SK-N-SH (cell line): ENCODE results near the gene DCUN1D5. TPM values are rescaled to one million over a fixed set of nuclear protein-coding genes. Genes with fewer than 3 reads are reported as not detected.

Experiments used
- CTCF ChIA-PET: fragments of 300-600, 350-600 bp; formaldehyde crosslinking; extraction: SDS; loops from one replicate; lab custom pipeline; 2021; lab: Yijun Ruan, JAX
- POLR2A ChIA-PET: fragments of 350-600 bp; sonication (Branson Sonifier 250); formaldehyde crosslinking; extraction: SDS; loops from one replicate; lab custom pipeline; 2020; ENCODE audit warnings: antibody characterized with exemption, inconsistent platforms; lab: Yijun Ruan, JAX
- DNase-seq: peaks from one replicate; pipeline ENCODE4 v3.0.0; 2012
- H2AFZ ChIP-seq: fragments of 200-600 bp; sonication (generic); 2 replicates; pipeline ENCODE4 v1.8.1; 2016; ENCODE audit warnings: antibody characterized with exemption, mild to moderate bottlenecking, low read depth
- H3F3A ChIP-seq: fragments of 200-600 bp; sonication (generic); replicated peaks from 2 replicates; pipeline ENCODE3; 2016; ENCODE audit warnings: antibody characterized with exemption, mild to moderate bottlenecking; ENCODE audit not compliant: insufficient read depth
- H3K27ac ChIP-seq, 2 experiments: fragments of 200-500 bp in 1 of 2; fragments of 200-600 bp in 1 of 2; sonication (Bioruptor generic) in 1 of 2; sonication (generic), shearing (Covaris generic) in 1 of 2; 2 replicates each; pipeline versions ENCODE4 v1.5.1 to v1.6.1; 2014 to 2016; ENCODE audit warnings: low read depth in 2 of 2, inconsistent platforms in 1 of 2, low read length in 1 of 2, mild to moderate bottlenecking in 1 of 2, mixed read lengths in 1 of 2
- H3K27me3 ChIP-seq: fragments of 200-600 bp; sonication (generic), shearing (Covaris generic); 2 replicates; pipeline ENCODE4 v1.6.1; 2016; ENCODE audit warnings: mixed run types; ENCODE audit not compliant: insufficient read depth
- H3K36me3 ChIP-seq, 2 experiments: fragments of 200-500 bp in 1 of 2; fragments of 200-600 bp in 1 of 2; sonication (Bioruptor generic) in 1 of 2; sonication (generic) in 1 of 2; replicated peaks in 1 of 2; 2 replicates each; pipeline versions ENCODE3 to v1.5.1; 2014 to 2016; ENCODE audit warnings: low read length in 1 of 2, mild to moderate bottlenecking in 1 of 2; ENCODE audit not compliant: insufficient read depth in 2 of 2, control insufficient read depth in 1 of 2
- H3K4me1 ChIP-seq, 2 experiments: fragments of 200-500 bp in 1 of 2; fragments of 200-600 bp in 1 of 2; sonication (Bioruptor generic) in 1 of 2; sonication (generic), shearing (Covaris generic) in 1 of 2; 2 replicates each; pipeline versions ENCODE4 v1.5.1 to v1.6.1; 2014 to 2016; ENCODE audit warnings: low read depth in 1 of 2, low read length in 1 of 2, mixed run types in 1 of 2; ENCODE audit not compliant: insufficient read depth in 2 of 2, control insufficient read depth in 1 of 2
- H3K4me2 ChIP-seq: fragments of 200-600 bp; sonication (generic), shearing (Covaris generic); 2 replicates; pipeline ENCODE4 v1.6.1; 2017; ENCODE audit warnings: mixed run types
- H3K4me3 ChIP-seq, 2 experiments: fragments of 200-500 bp in 1 of 2; fragments of 200-600 bp in 1 of 2; sonication (Bioruptor generic) in 1 of 2; sonication (generic), shearing (Covaris generic) in 1 of 2; 2 replicates each; pipeline versions ENCODE4 v1.5.1 to v1.8.1; 2014 to 2016; ENCODE audit warnings: low read depth in 2 of 2, inconsistent platforms in 1 of 2, low read length in 1 of 2, mild to moderate bottlenecking in 1 of 2, mixed read lengths in 1 of 2, moderate library complexity in 1 of 2
- H3K79me2 ChIP-seq: fragments of 200-600 bp; sonication (generic); 2 replicates; pipeline ENCODE4 v1.8.1; 2017; ENCODE audit warnings: mild to moderate bottlenecking; ENCODE audit not compliant: insufficient read depth
- H3K9ac ChIP-seq: fragments of 200-600 bp; sonication (generic); 2 replicates; pipeline ENCODE4 v1.6.1; 2017; ENCODE audit warnings: mixed run types
- H3K9me2 ChIP-seq: fragments of 200-600 bp; sonication (generic); 2 replicates; pipeline ENCODE4 v1.6.1; 2017; ENCODE audit warnings: mixed run types
- H3K9me3 ChIP-seq: fragments of 200-600 bp; sonication (generic); 2 replicates; pipeline ENCODE4 v1.6.1; 2017; ENCODE audit warnings: mixed run types, mild to moderate bottlenecking, moderate library complexity
- H4K20me1 ChIP-seq: fragments of 200-600 bp; sonication (generic); 2 replicates; pipeline ENCODE4 v1.6.1; 2017; ENCODE audit warnings: mild to moderate bottlenecking, mixed run types; ENCODE audit not compliant: insufficient read depth
- EP300 ChIP-seq, 2 experiments: IDR thresholded peaks; 2 replicates each; pipeline versions ENCODE4 v1.4.0 to v1.6.1; 2012; ENCODE audit warnings: borderline replicate concordance in 1 of 2, low read depth in 1 of 2, low read length in 1 of 2
- FOSL2 ChIP-seq: IDR thresholded peaks from 2 replicates; pipeline ENCODE4 v1.4.0; 2012; ENCODE audit warnings: low read depth, mild to moderate bottlenecking, moderate library complexity, borderline replicate concordance
- FOXJ3 ChIP-seq: sonication (generic); formaldehyde crosslinking; IDR thresholded peaks from 2 replicates; pipeline ENCODE4 v1.5.1; 2020; ENCODE audit warnings: mild to moderate bottlenecking, missing genetic modification reagents
- FOXM1 ChIP-seq: IDR thresholded peaks from 2 replicates; pipeline ENCODE4 v1.4.0; 2012; ENCODE audit warnings: low read depth, mild to moderate bottlenecking
- JUND ChIP-seq: IDR thresholded peaks from 2 replicates; pipeline ENCODE4 v1.4.0; 2012
- MXI1 ChIP-seq: IDR thresholded peaks from 2 replicates; pipeline ENCODE4 v1.6.1; 2012; ENCODE audit warnings: mild to moderate bottlenecking, low read depth, low read length, improper control_type of control experiment
- NRF1 ChIP-seq: IDR thresholded peaks from 2 replicates; pipeline ENCODE4 v1.6.1; 2012; ENCODE audit warnings: low read depth, mild to moderate bottlenecking, low read length
- RCOR1 ChIP-seq: fragments of 150-350 bp; IDR thresholded peaks from 2 replicates; pipeline ENCODE4 v1.6.1; 2017; ENCODE audit warnings: antibody characterized with exemption, low read length
- YY1 ChIP-seq: IDR thresholded peaks from 2 replicates; pipeline ENCODE4 v1.4.0; 2012; ENCODE audit warnings: low read depth, mild to moderate bottlenecking
- WGBS: methylation state at CpG from one replicate; pipeline ENCODE4 v1.1.6; 2017; ENCODE audit warnings: low lambda C conversion rate; 5-methylcytosine and 5-hydroxymethylcytosine counted together
- polyA plus RNA-seq, 3 experiments: library from polyadenylated mRNA; depleted of rRNA; stranded (reverse); fragments of >200 nt; gene quantifications; 2 replicates each; pipeline ENCODE4 v1.2.3, GENCODE V29; 2012
- TF ChIP-seq, protein P1 (sequence below): IDR thresholded peaks from 2 replicates; pipeline ENCODE4 v1.4.0; 2012; ENCODE audit warnings: low read depth
- TF ChIP-seq, protein P2 (sequence below): IDR thresholded peaks from 2 replicates; pipeline ENCODE4 v1.4.0; 2012; ENCODE audit warnings: low read depth, borderline replicate concordance
- TF ChIP-seq, protein P3 (sequence below): fragments of 150-350 bp; IDR thresholded peaks from 2 replicates; pipeline ENCODE4 v1.6.1; 2017; ENCODE audit warnings: antibody characterized with exemption, low read length, low read depth, borderline replicate concordance
- TF ChIP-seq, protein P4 (sequence below): IDR thresholded peaks from 2 replicates; pipeline ENCODE4 v1.6.1; 2012; ENCODE audit warnings: mild to moderate bottlenecking, low read depth, low read length, moderate library complexity
- TF ChIP-seq, protein P5 (sequence below): fragments of 200-600 bp; sonication (generic); IDR thresholded peaks from 2 replicates; pipeline ENCODE4 v1.6.1; 2017; ENCODE audit warnings: antibody characterized with exemption, mild to moderate bottlenecking, moderate library complexity

DCUN1D5 gene
- polyA plus RNA-seq, 1 of the 3 experiments (the other 2 are of a cell fraction) = 33.1 TPM

DNA sequence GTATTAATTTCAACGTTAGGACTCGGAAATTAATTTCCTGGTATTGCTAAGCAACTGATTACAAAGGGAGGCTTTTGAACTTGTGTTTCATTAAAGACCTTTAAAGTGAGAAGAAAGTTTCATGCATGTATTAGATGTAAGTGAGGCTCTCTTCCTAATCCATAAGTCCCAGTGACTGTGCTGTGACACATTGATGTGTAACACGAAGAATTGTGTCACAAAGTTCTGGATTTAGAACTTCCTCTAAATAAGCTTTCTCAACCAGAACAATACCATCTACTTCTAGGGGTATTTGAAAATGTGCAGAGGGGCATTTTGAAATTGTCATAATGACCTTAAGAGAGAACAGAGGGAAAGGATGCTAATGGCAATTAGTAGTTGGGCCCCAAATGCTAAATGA is 14.4 kb downstream of the DCUN1D5 start:
- peaks cover 69 to 80% of the 10 kb centered on the region in 2 experiments for H3K36me3 ChIP-seq
- peaks cover 43% of the 10 kb centered on the region for H3K79me2 ChIP-seq
- 87% methylated on average over 3 of the region's 3 CpGs for WGBS

DNA sequence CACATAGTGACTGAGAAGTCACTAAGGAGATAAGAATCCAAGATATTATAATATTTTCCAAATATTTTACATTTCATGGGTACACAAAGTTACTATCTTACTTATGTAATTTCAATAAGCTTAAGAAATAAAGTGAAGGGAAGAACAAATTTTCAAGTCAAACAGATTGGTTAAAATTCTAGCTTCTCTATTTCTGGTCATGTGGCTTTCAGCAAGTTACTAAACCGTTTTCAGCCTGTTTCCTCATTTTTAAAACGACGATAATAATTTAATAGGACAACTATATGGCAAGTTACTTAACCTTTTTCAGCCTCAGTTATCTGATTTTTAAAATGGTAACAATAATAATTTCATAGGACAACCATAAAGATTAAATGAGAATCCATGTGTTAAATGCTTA is 15.6 kb downstream of the DCUN1D5 start:
- TF ChIP-seq, protein P1, sequence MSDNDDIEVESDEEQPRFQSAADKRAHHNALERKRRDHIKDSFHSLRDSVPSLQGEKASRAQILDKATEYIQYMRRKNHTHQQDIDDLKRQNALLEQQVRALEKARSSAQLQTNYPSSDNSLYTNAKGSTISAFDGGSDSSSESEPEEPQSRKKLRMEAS = no peak
- TF ChIP-seq YY1 (no peak), FOXJ3 (CRISPR knock-in tag) (no peak), FOXM1 (no peak), FOSL2 (no peak), JUND (no peak), RCOR1 (no peak), EP300 (IDR thresholded peaks at IDR 0.05; ENCODE audit: borderline replicate concordance in 1 of 2, low read depth in 1 of 2, low read length in 1 of 2) (no peak)
- TF ChIP-seq, protein P2, sequence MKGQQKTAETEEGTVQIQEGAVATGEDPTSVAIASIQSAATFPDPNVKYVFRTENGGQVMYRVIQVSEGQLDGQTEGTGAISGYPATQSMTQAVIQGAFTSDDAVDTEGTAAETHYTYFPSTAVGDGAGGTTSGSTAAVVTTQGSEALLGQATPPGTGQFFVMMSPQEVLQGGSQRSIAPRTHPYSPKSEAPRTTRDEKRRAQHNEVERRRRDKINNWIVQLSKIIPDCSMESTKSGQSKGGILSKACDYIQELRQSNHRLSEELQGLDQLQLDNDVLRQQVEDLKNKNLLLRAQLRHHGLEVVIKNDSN = no peak
- TF ChIP-seq, protein P3, sequence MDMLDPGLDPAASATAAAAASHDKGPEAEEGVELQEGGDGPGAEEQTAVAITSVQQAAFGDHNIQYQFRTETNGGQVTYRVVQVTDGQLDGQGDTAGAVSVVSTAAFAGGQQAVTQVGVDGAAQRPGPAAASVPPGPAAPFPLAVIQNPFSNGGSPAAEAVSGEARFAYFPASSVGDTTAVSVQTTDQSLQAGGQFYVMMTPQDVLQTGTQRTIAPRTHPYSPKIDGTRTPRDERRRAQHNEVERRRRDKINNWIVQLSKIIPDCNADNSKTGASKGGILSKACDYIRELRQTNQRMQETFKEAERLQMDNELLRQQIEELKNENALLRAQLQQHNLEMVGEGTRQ = no peak
- 95% methylated on average over 3 of the region's 3 CpGs for WGBS
- H4K20me1 ChIP-seq = no peaks in the 10 kb centered on the region
- H3K9ac ChIP-seq = no peak overlapping the region
- no peak overlapping the region for H3K4me2 ChIP-seq
- H3K27me3 ChIP-seq = no peaks in the 10 kb centered on the region
- H3K79me2 ChIP-seq = peaks cover 41% of the 10 kb centered on the region
- H3K4me3 ChIP-seq = no peak overlapping the region
- H3F3A ChIP-seq = peaks cover 9% of the 10 kb centered on the region
- no peak overlapping the region for H3K27ac ChIP-seq
- H3K9me3 ChIP-seq = no peaks in the 10 kb centered on the region
- no peak overlapping the region for H2AFZ ChIP-seq
- H3K4me1 ChIP-seq = no peaks in the 10 kb centered on the region
- no peaks in the 10 kb centered on the region for H3K9me2 ChIP-seq
- CTCF ChIA-PET = interaction anchor here (0.6 kb wide), 1 partner anchor 19 kb away, joined by 4 read pairs; no protein-coding TSS in a partner anchor
- POLR2A ChIA-PET = no interaction called here
- peaks cover 60 to 68% of the 10 kb centered on the region in 2 experiments for H3K36me3 ChIP-seq
- DNase-seq = no peak

More for the DNA sequence above, 14.4 kb downstream of the DCUN1D5 start:
- Histone ChIP-seq H3K27ac (no peak overlapping the region), H3K4me1 (no peaks in the 10 kb centered on the region), H2AFZ (no peak overlapping the region), H3F3A (peaks cover 9% of the 10 kb centered on the region), H3K9me3 (no peaks in the 10 kb centered on the region), H4K20me1 (no peaks in the 10 kb centered on the region), H3K4me3 (no peak overlapping the region), H3K27me3 (no peaks in the 10 kb centered on the region), H3K4me2 (no peak overlapping the region), H3K9me2 (no peaks in the 10 kb centered on the region), H3K9ac (no peak overlapping the region)
- POLR2A ChIA-PET = no interaction called here
- DNase-seq = no peak
- TF ChIP-seq MXI1 (no peak), NRF1 (no peak)
- TF ChIP-seq, protein P4, sequence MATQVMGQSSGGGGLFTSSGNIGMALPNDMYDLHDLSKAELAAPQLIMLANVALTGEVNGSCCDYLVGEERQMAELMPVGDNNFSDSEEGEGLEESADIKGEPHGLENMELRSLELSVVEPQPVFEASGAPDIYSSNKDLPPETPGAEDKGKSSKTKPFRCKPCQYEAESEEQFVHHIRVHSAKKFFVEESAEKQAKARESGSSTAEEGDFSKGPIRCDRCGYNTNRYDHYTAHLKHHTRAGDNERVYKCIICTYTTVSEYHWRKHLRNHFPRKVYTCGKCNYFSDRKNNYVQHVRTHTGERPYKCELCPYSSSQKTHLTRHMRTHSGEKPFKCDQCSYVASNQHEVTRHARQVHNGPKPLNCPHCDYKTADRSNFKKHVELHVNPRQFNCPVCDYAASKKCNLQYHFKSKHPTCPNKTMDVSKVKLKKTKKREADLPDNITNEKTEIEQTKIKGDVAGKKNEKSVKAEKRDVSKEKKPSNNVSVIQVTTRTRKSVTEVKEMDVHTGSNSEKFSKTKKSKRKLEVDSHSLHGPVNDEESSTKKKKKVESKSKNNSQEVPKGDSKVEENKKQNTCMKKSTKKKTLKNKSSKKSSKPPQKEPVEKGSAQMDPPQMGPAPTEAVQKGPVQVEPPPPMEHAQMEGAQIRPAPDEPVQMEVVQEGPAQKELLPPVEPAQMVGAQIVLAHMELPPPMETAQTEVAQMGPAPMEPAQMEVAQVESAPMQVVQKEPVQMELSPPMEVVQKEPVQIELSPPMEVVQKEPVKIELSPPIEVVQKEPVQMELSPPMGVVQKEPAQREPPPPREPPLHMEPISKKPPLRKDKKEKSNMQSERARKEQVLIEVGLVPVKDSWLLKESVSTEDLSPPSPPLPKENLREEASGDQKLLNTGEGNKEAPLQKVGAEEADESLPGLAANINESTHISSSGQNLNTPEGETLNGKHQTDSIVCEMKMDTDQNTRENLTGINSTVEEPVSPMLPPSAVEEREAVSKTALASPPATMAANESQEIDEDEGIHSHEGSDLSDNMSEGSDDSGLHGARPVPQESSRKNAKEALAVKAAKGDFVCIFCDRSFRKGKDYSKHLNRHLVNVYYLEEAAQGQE = no peak
- TF ChIP-seq, protein P5, sequence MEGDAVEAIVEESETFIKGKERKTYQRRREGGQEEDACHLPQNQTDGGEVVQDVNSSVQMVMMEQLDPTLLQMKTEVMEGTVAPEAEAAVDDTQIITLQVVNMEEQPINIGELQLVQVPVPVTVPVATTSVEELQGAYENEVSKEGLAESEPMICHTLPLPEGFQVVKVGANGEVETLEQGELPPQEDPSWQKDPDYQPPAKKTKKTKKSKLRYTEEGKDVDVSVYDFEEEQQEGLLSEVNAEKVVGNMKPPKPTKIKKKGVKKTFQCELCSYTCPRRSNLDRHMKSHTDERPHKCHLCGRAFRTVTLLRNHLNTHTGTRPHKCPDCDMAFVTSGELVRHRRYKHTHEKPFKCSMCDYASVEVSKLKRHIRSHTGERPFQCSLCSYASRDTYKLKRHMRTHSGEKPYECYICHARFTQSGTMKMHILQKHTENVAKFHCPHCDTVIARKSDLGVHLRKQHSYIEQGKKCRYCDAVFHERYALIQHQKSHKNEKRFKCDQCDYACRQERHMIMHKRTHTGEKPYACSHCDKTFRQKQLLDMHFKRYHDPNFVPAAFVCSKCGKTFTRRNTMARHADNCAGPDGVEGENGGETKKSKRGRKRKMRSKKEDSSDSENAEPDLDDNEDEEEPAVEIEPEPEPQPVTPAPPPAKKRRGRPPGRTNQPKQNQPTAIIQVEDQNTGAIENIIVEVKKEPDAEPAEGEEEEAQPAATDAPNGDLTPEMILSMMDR = no peak
- CTCF ChIA-PET = no interaction called here
